Nephron (organoid): Measurements from ENCODE around the gene DDHD1.

Source experiments
- H3K27ac Mint-ChIP-seq, 3 experiments: 2 replicates each; pipeline ENCODE4 v1.8.0; 2020; ENCODE audit warnings: mixed read lengths in 3 of 3, mild to moderate bottlenecking in 2 of 3, moderate library complexity in 1 of 3
- H3K27me3 Mint-ChIP-seq: 2 replicates; pipeline ENCODE4 v1.8.0; 2021; ENCODE audit warnings: low read depth, mild to moderate bottlenecking, moderate library complexity, mixed read lengths
- H3K36me3 Mint-ChIP-seq: 2 replicates; pipeline ENCODE4 v1.8.0; 2020; ENCODE audit warnings: low read depth, mixed read lengths
- H3K4me1 Mint-ChIP-seq: 2 replicates; pipeline ENCODE4 v1.8.0; 2020; ENCODE audit warnings: mixed read lengths
- H3K4me3 Mint-ChIP-seq, 3 experiments: 2 replicates each; pipeline ENCODE4 v1.8.0; 2020; ENCODE audit warnings: mild to moderate bottlenecking in 3 of 3, mixed read lengths in 3 of 3, moderate library complexity in 2 of 3
- H3K9me3 Mint-ChIP-seq: 2 replicates; pipeline ENCODE4 v1.8.0; 2020; ENCODE audit warnings: mixed read lengths
- CTCF ChIP-seq, 3 experiments: fragments of 200-600 bp; sonication (generic); IDR thresholded peaks; one replicate each; pipeline ENCODE4 v1.5.0; 2021; ENCODE audit warnings: antibody characterized with exemption in 3 of 3; ENCODE audit not compliant: unreplicated experiment in 3 of 3

The DDHD1 gene

GRCh38 chr14:52988139-52988538, 165.0 kb downstream of the DDHD1 start:
- Mint-ChIP-seq H3K36me3 (no peaks in the 10 kb centered on the region), H3K27ac (peak overlapping the region in 2 of 3 experiments; percentile 61 to 80), H3K4me1 (peaks cover 26% of the 10 kb centered on the region), H3K9me3 (peaks cover 9% of the 10 kb centered on the region), H3K4me3 (no peak overlapping the region), H3K27me3 (no peaks in the 10 kb centered on the region)
- TF ChIP-seq CTCF (IDR thresholded peaks at IDR 0.05; ENCODE audit: unreplicated experiment in 3 of 3), result no peak

- Mint-ChIP-seq H3K27me3 (no peaks in the 10 kb centered on the region), H3K4me3 (no peak overlapping the region), H3K36me3 (no peaks in the 10 kb centered on the region), H3K4me1 (peaks cover 23% of the 10 kb centered on the region), H3K9me3 (peaks cover 7% of the 10 kb centered on the region), H3K27ac (peak overlapping the region in 1 of 3 experiments; percentile 61)
- TF ChIP-seq CTCF (IDR thresholded peaks at IDR 0.05; ENCODE audit: unreplicated experiment in 3 of 3), result no peak
Observed at GRCh38 chr14:52987514-52987913, 165.6 kb downstream of the DDHD1 start.

- peaks cover 7% of the 10 kb centered on the region for H3K9me3 Mint-ChIP-seq
Observed at GRCh38 chr14:52987042-52987441, 166.1 kb downstream of the DDHD1 start.

More at GRCh38 chr14:52987042-52987441, 166.1 kb downstream of the DDHD1 start:
- Mint-ChIP-seq H3K27ac (peak overlapping the region in 1 of 3 experiments; percentile 13), H3K4me1 (peaks cover 19% of the 10 kb centered on the region), H3K4me3 (no peak overlapping the region), H3K36me3 (no peaks in the 10 kb centered on the region), H3K27me3 (no peaks in the 10 kb centered on the region)
- no peak for TF ChIP-seq CTCF (IDR thresholded peaks at IDR 0.05; ENCODE audit: unreplicated experiment in 3 of 3)
